IPS-NIHi11 (cell line): ENCODE results near the gene CDK17.
"Not testable (repeated sequence)": the region's sequence is repeated elsewhere in the genome, so short reads cannot be mapped to it uniquely, and the experiment has no call there.

Experiments
- DNase-seq: peaks from one replicate; pipeline ENCODE4 v3.0.0; 2012; ENCODE audit warnings: mixed read lengths, low spot score

Gene CDK17

GRCh38 chr12:96399919-96400630 lies at the start of gene CDK17:
Gene CDK17 (minus strand): TSS chr12:96400439. CDS start chr12:96334836, 65,603 bp downstream.
- peak; percentile 93 for DNase-seq

GRCh38 chr12:96448300-96448699 lies 48.1 kb upstream of the CDK17 start:
- DNase-seq = no peak

GRCh38 chr12:96447256-96447655 lies 47.0 kb upstream of the CDK17 start:
- DNase-seq = no peak

- DNase-seq = no peak
Measured at GRCh38 chr12:96445691-96446583, 45.7 kb upstream of the CDK17 start.

GRCh38 chr12:96444399-96444798 lies 44.2 kb upstream of the CDK17 start:
- DNase-seq = no peak

GRCh38 chr12:96442906-96443305 lies 42.7 kb upstream of the CDK17 start:
- DNase-seq = no peak

GRCh38 chr12:96441816-96442215 lies 41.6 kb upstream of the CDK17 start:
- DNase-seq = no peak

- no peak for DNase-seq
Measured at GRCh38 chr12:96438330-96438729, 38.1 kb upstream of the CDK17 start.

- no peak for DNase-seq
Measured at GRCh38 chr12:96437171-96437445, 36.9 kb upstream of the CDK17 start.

GRCh38 chr12:96436366-96437170 lies 36.3 kb upstream of the CDK17 start:
- DNase-seq = no peak

GRCh38 chr12:96434107-96434506 lies 33.9 kb upstream of the CDK17 start:
- DNase-seq = no peak

- DNase-seq = not testable (repeated sequence)
Measured at GRCh38 chr12:96432496-96433321, 32.5 kb upstream of the CDK17 start.

GRCh38 chr12:96431067-96431466 lies 30.8 kb upstream of the CDK17 start:
- no peak for DNase-seq

- DNase-seq = no peak
Measured at GRCh38 chr12:96427269-96427729, 27.1 kb upstream of the CDK17 start.

GRCh38 chr12:96425951-96426350 lies 25.7 kb upstream of the CDK17 start:
- no peak for DNase-seq

GRCh38 chr12:96425321-96425720 lies 25.1 kb upstream of the CDK17 start:
- DNase-seq = no peak

- DNase-seq = no peak
Measured at GRCh38 chr12:96424601-96425000, 24.4 kb upstream of the CDK17 start.

- DNase-seq = no peak
Measured at GRCh38 chr12:96422192-96422591, 22.0 kb upstream of the CDK17 start.

GRCh38 chr12:96421014-96421413 lies 20.8 kb upstream of the CDK17 start:
- no peak for DNase-seq

GRCh38 chr12:96420277-96420835 lies 20.1 kb upstream of the CDK17 start:
- DNase-seq = no peak

GRCh38 chr12:96419576-96420276 lies 19.5 kb upstream of the CDK17 start:
- DNase-seq = no peak
